ENCODE data around the gene PPFIA3.

Gene PPFIA3

GRCh38 chr19:49086296-49086695 lies 33.0 kb upstream of the PPFIA3 start:
- no peak overlapping the region for H3K23ac ChIP-seq (ENCODE audit: low read depth, low read length, poor library complexity)
- WGBS, 2 donors (ENCODE audit: extremely low coverage in 2 of 2, insufficient read length in 2 of 2, insufficient replicate concordance in 1 of 2): no CpG with 5 or more reads among the region's 11 CpGs
- peak overlapping the region; percentile 33 for H3K14ac ChIP-seq (ENCODE audit: low read length)
- H3K4me1 ChIP-seq (ENCODE audit: control insufficient read depth in 2 of 2, insufficient read depth in 1 of 2, low read depth in 1 of 2, low read length in 2 of 2): peaks cover 6 to 7% of the 10 kb centered on the region in 2 donors
- no peak overlapping the region for H2BK12ac ChIP-seq (ENCODE audit: low read length)
- peaks cover 2 to 6% of the 10 kb centered on the region in 2 donors for H3K9me3 ChIP-seq (replicated peaks in 1 of 2; ENCODE audit: control insufficient read depth in 2 of 2, insufficient read depth in 1 of 2, low read depth in 1 of 2, low read length in 2 of 2)
- H2AK5ac ChIP-seq (ENCODE audit: low read depth, low read length): no peak overlapping the region
- H3K27ac ChIP-seq (replicated peaks; ENCODE audit: low read length): no peak overlapping the region
- H2BK120ac ChIP-seq (ENCODE audit: low read depth, low read length): no peak overlapping the region
- H2BK5ac ChIP-seq (ENCODE audit: low read length): no peak overlapping the region
- H3K79me1 ChIP-seq (ENCODE audit: low read depth, low read length): peaks cover 5% of the 10 kb centered on the region
- DNase-seq (ENCODE audit: low spot score): no peak
- H4K8ac ChIP-seq (ENCODE audit: low read depth, low read length): no peak overlapping the region
- H3K9ac ChIP-seq (ENCODE audit: low read depth, low read length, poor library complexity): no peak overlapping the region
- peaks cover 29 to 50% of the 10 kb centered on the region in 2 donors for H3K36me3 ChIP-seq (replicated peaks in 1 of 2; ENCODE audit: control insufficient read depth in 2 of 2, insufficient read depth in 2 of 2, low read length in 2 of 2)
- H4K91ac ChIP-seq (ENCODE audit: low read depth, low read length, poor library complexity): no peak overlapping the region
- no peak overlapping the region for H3K4ac ChIP-seq (ENCODE audit: low read length)
- H3K4me2 ChIP-seq (ENCODE audit: insufficient read depth, low read length, poor library complexity, severe bottlenecking): peak overlapping the region; percentile 87
- no peak overlapping the region for H3K18ac ChIP-seq (ENCODE audit: low read length)
- H2AFZ ChIP-seq (ENCODE audit: low read length): no peak overlapping the region
- peak overlapping the region; percentile 96 to 97 for H3K4me3 ChIP-seq (ENCODE audit: low read length in 2 of 2)
- no peak overlapping the region for H2BK15ac ChIP-seq (ENCODE audit: low read length)
- peaks cover 0 to 4% (median 0%) of the 10 kb centered on the region in 3 experiments for H3K27me3 ChIP-seq (ENCODE audit: control insufficient read depth in 3 of 3, insufficient read depth in 3 of 3, low read depth in 1 of 3, low read length in 3 of 3)

- Histone ChIP-seq H3K9ac (ENCODE audit: low read depth, low read length, poor library complexity) (no peak overlapping the region), H3K23ac (ENCODE audit: low read depth, low read length, poor library complexity) (no peak overlapping the region), H2BK12ac (ENCODE audit: low read length) (no peak overlapping the region), H3K4me2 (ENCODE audit: insufficient read depth, low read length, poor library complexity, severe bottlenecking) (no peak overlapping the region), H3K27me3 (ENCODE audit: control insufficient read depth in 3 of 3, insufficient read depth in 3 of 3, low read depth in 1 of 3, low read length in 3 of 3) (no peaks in the 10 kb centered on the region), H3K4me1 (ENCODE audit: control insufficient read depth in 2 of 2, insufficient read depth in 1 of 2, low read depth in 1 of 2, low read length in 2 of 2) (peaks cover 2 to 3% of the 10 kb centered on the region in 2 donors), H2BK5ac (ENCODE audit: low read length) (no peak overlapping the region), H3K4ac (ENCODE audit: low read length) (no peak overlapping the region), H3K36me3 (replicated peaks in 1 of 2; ENCODE audit: control insufficient read depth in 2 of 2, insufficient read depth in 2 of 2, low read length in 2 of 2) (peaks cover 57 to 96% of the 10 kb centered on the region in 2 donors), H2BK120ac (ENCODE audit: low read depth, low read length) (no peak overlapping the region), H4K8ac (ENCODE audit: low read depth, low read length) (no peak overlapping the region), H3K79me1 (ENCODE audit: low read depth, low read length) (peaks cover 6% of the 10 kb centered on the region), H2AK5ac (ENCODE audit: low read depth, low read length) (no peak overlapping the region), H4K91ac (ENCODE audit: low read depth, low read length, poor library complexity) (no peak overlapping the region), H2BK15ac (ENCODE audit: low read length) (no peak overlapping the region), H3K9me3 (replicated peaks in 1 of 2; ENCODE audit: control insufficient read depth in 2 of 2, insufficient read depth in 1 of 2, low read depth in 1 of 2, low read length in 2 of 2) (no peaks in the 10 kb centered on the region), H3K14ac (ENCODE audit: low read length) (no peak overlapping the region), H2AFZ (ENCODE audit: low read length) (no peak overlapping the region), H3K4me3 (ENCODE audit: low read length in 2 of 2) (no peak overlapping the region), H3K18ac (ENCODE audit: low read length) (no peak overlapping the region), H3K27ac (replicated peaks; ENCODE audit: low read length) (no peak overlapping the region)
- WGBS, 2 donors (ENCODE audit: extremely low coverage in 2 of 2, insufficient read length in 2 of 2, insufficient replicate concordance in 1 of 2): no CpG with 5 or more reads among the region's 17 CpGs
- DNase-seq (ENCODE audit: low spot score): no peak
Measured at GRCh38 chr19:49091391-49092038, 27.8 kb upstream of the PPFIA3 start.

- Histone ChIP-seq H2BK5ac (ENCODE audit: low read length) (no peak overlapping the region), H3K4me1 (ENCODE audit: control insufficient read depth in 2 of 2, insufficient read depth in 1 of 2, low read depth in 1 of 2, low read length in 2 of 2) (no peaks in the 10 kb centered on the region), H3K36me3 (replicated peaks in 1 of 2; ENCODE audit: control insufficient read depth in 2 of 2, insufficient read depth in 2 of 2, low read length in 2 of 2) (peaks cover 55 to 96% of the 10 kb centered on the region in 2 donors), H2BK15ac (ENCODE audit: low read length) (no peak overlapping the region), H3K9me3 (replicated peaks in 1 of 2; ENCODE audit: control insufficient read depth in 2 of 2, insufficient read depth in 1 of 2, low read depth in 1 of 2, low read length in 2 of 2) (no peaks in the 10 kb centered on the region), H3K79me1 (ENCODE audit: low read depth, low read length) (peaks cover 7% of the 10 kb centered on the region), H3K18ac (ENCODE audit: low read length) (no peak overlapping the region), H2BK120ac (ENCODE audit: low read depth, low read length) (no peak overlapping the region), H2AFZ (ENCODE audit: low read length) (no peak overlapping the region), H3K4me3 (ENCODE audit: low read length in 2 of 2) (no peak overlapping the region), H3K27me3 (ENCODE audit: control insufficient read depth in 3 of 3, insufficient read depth in 3 of 3, low read depth in 1 of 3, low read length in 3 of 3) (no peaks in the 10 kb centered on the region), H3K14ac (ENCODE audit: low read length) (no peak overlapping the region), H2BK12ac (ENCODE audit: low read length) (no peak overlapping the region), H4K8ac (ENCODE audit: low read depth, low read length) (no peak overlapping the region), H3K4me2 (ENCODE audit: insufficient read depth, low read length, poor library complexity, severe bottlenecking) (no peak overlapping the region), H3K9ac (ENCODE audit: low read depth, low read length, poor library complexity) (no peak overlapping the region), H3K4ac (ENCODE audit: low read length) (no peak overlapping the region), H2AK5ac (ENCODE audit: low read depth, low read length) (no peak overlapping the region), H4K91ac (ENCODE audit: low read depth, low read length, poor library complexity) (no peak overlapping the region), H3K23ac (ENCODE audit: low read depth, low read length, poor library complexity) (no peak overlapping the region), H3K27ac (replicated peaks; ENCODE audit: low read length) (no peak overlapping the region)
- no peak for DNase-seq (ENCODE audit: low spot score)
- WGBS, 2 donors (ENCODE audit: extremely low coverage in 2 of 2, insufficient read length in 2 of 2, insufficient replicate concordance in 1 of 2): no CpG with 5 or more reads among the region's 6 CpGs
Measured at GRCh38 chr19:49092686-49093085, 26.7 kb upstream of the PPFIA3 start.

GRCh38 chr19:49094505-49095482 lies 24.6 kb upstream of the PPFIA3 start:
- no peak overlapping the region for H3K18ac ChIP-seq (ENCODE audit: low read length)
- no peak overlapping the region for H2BK15ac ChIP-seq (ENCODE audit: low read length)
- no peaks in the 10 kb centered on the region for H3K27me3 ChIP-seq (ENCODE audit: control insufficient read depth in 3 of 3, insufficient read depth in 3 of 3, low read depth in 1 of 3, low read length in 3 of 3)
- no peak overlapping the region for H2BK5ac ChIP-seq (ENCODE audit: low read length)
- H4K91ac ChIP-seq (ENCODE audit: low read depth, low read length, poor library complexity): no peak overlapping the region
- H3K4me2 ChIP-seq (ENCODE audit: insufficient read depth, low read length, poor library complexity, severe bottlenecking): no peak overlapping the region
- no CpG with 5 or more reads among the region's 23 CpGs for WGBS, 2 donors (ENCODE audit: extremely low coverage in 2 of 2, insufficient read length in 2 of 2, insufficient replicate concordance in 1 of 2)
- no peak overlapping the region for H3K9ac ChIP-seq (ENCODE audit: low read depth, low read length, poor library complexity)
- no peak overlapping the region for H2AFZ ChIP-seq (ENCODE audit: low read length)
- DNase-seq (ENCODE audit: low spot score): no peak
- no peak overlapping the region for H3K4ac ChIP-seq (ENCODE audit: low read length)
- H3K79me1 ChIP-seq (ENCODE audit: low read depth, low read length): peaks cover 10% of the 10 kb centered on the region
- no peak overlapping the region for H3K14ac ChIP-seq (ENCODE audit: low read length)
- H4K8ac ChIP-seq (ENCODE audit: low read depth, low read length): no peak overlapping the region
- no peaks in the 10 kb centered on the region for H3K4me1 ChIP-seq (ENCODE audit: control insufficient read depth in 2 of 2, insufficient read depth in 1 of 2, low read depth in 1 of 2, low read length in 2 of 2)
- H2BK120ac ChIP-seq (ENCODE audit: low read depth, low read length): no peak overlapping the region
- no peak overlapping the region for H3K23ac ChIP-seq (ENCODE audit: low read depth, low read length, poor library complexity)
- no peak overlapping the region for H2AK5ac ChIP-seq (ENCODE audit: low read depth, low read length)
- H3K4me3 ChIP-seq (ENCODE audit: low read length in 2 of 2): no peak overlapping the region
- no peak overlapping the region for H3K27ac ChIP-seq (replicated peaks; ENCODE audit: low read length)
- no peaks in the 10 kb centered on the region for H3K9me3 ChIP-seq (replicated peaks in 1 of 2; ENCODE audit: control insufficient read depth in 2 of 2, insufficient read depth in 1 of 2, low read depth in 1 of 2, low read length in 2 of 2)
- no peak overlapping the region for H2BK12ac ChIP-seq (ENCODE audit: low read length)
- peaks cover 65 to 100% of the 10 kb centered on the region in 2 donors for H3K36me3 ChIP-seq (replicated peaks in 1 of 2; ENCODE audit: control insufficient read depth in 2 of 2, insufficient read depth in 2 of 2, low read length in 2 of 2)

All from neuronal stem cell (in vitro differentiated cells).